HepG2 (cell line): Measurements from ENCODE around the gene VPS26B. TPM values are rescaled to one million over a fixed set of nuclear protein-coding genes. Genes with fewer than 3 reads are reported as not detected.

ENCODE experiments used
- AHDC1 ChIP-seq: sonication (generic); formaldehyde crosslinking; IDR thresholded peaks from 2 replicates; pipeline ENCODE4 v1.5.1; 2020; ENCODE audit warnings: mild to moderate bottlenecking, missing genetic modification reagents, borderline replicate concordance
- CCDC6 ChIP-seq: sonication (generic); formaldehyde crosslinking; IDR thresholded peaks from 2 replicates; pipeline ENCODE4 v1.8.1; 2022; ENCODE audit warnings: mild to moderate bottlenecking, missing genetic modification reagents, moderate library complexity
- FOXK1 ChIP-seq: sonication (generic); formaldehyde crosslinking; IDR thresholded peaks from 2 replicates; pipeline ENCODE4 v1.4.0; 2020; ENCODE audit warnings: low read depth, missing genetic modification reagents, borderline replicate concordance
- HNRNPLL ChIP-seq: fragments of 200-400 bp; formaldehyde crosslinking; IDR thresholded peaks from 2 replicates; pipeline ENCODE4 v1.6.1; 2017; ENCODE audit warnings: mild to moderate bottlenecking, low read depth, low read length; ENCODE audit not compliant: poor library complexity, severe bottlenecking
- PRDM4 ChIP-seq: sonication (generic); formaldehyde crosslinking; IDR thresholded peaks from 2 replicates; pipeline ENCODE4 v1.9.0; 2021; ENCODE audit warnings: missing genetic modification reagents, borderline replicate concordance
- SOX5 ChIP-seq: IDR thresholded peaks from 2 replicates; pipeline ENCODE4 v1.6.1; 2016; ENCODE audit warnings: borderline replicate concordance
- SRY ChIP-seq: sonication (generic); formaldehyde crosslinking; IDR thresholded peaks from 2 replicates; pipeline ENCODE4 v1.8.0; 2022; ENCODE audit warnings: mild to moderate bottlenecking, missing genetic modification reagents
- ZBTB42 ChIP-seq: sonication (generic); formaldehyde crosslinking; IDR thresholded peaks from 2 replicates; pipeline ENCODE4 v1.5.0; 2020; ENCODE audit warnings: mild to moderate bottlenecking, missing genetic modification reagents
- ZNF296 ChIP-seq: sonication (generic); formaldehyde crosslinking; conservative IDR thresholded peaks from 2 replicates; pipeline ENCODE4 v1.5.0; 2020; ENCODE audit warnings: mild to moderate bottlenecking, missing genetic modification reagents
- ZNF446 ChIP-seq: sonication (generic); formaldehyde crosslinking; IDR thresholded peaks from 2 replicates; pipeline ENCODE4 v1.5.0; 2020; ENCODE audit warnings: mild to moderate bottlenecking, missing genetic modification reagents
- ZNF616 ChIP-seq: sonication (generic); formaldehyde crosslinking; IDR thresholded peaks from 2 replicates; pipeline ENCODE4 v1.5.0; 2020; ENCODE audit warnings: low read depth, mild to moderate bottlenecking, missing genetic modification reagents
- polyA plus RNA-seq, 8 experiments: library from polyadenylated mRNA; depleted of rRNA in 3 of 8; stranded (reverse) in 7 of 8; unstranded in 1 of 8; fragments of >200 nt; fragmentation: Illumina TruSeq in 4 of 8; extraction: Trizol in 4 of 8; gene quantifications; 2 replicates each; pipeline versions ENCODE4 v1.2.1 to v1.2.3, GENCODE V29; 2011 to 2016; ENCODE audit warnings: low read depth in 4 of 8, missing spikeins in 1 of 8, mixed read lengths in 1 of 8; ENCODE audit not compliant: insufficient read depth in 1 of 8
- total RNA-seq, 5 experiments: library from RNA; depleted of rRNA; stranded (reverse); fragments of >200 nt; fragmentation: Illumina TruSeq; extraction: Trizol; gene quantifications; 2 replicates each; pipeline ENCODE4 v1.2.3, GENCODE V29; 2016; ENCODE audit warnings: low read depth in 1 of 5
- TF ChIP-seq, protein P1 (sequence below): IDR thresholded peaks from 2 replicates; pipeline ENCODE4 v1.6.1; 2016; ENCODE audit warnings: mild to moderate bottlenecking
- TF ChIP-seq, protein P2 (sequence below): sonication (generic); formaldehyde crosslinking; IDR thresholded peaks from 2 replicates; pipeline ENCODE4 v1.8.1; 2023; ENCODE audit warnings: mild to moderate bottlenecking, moderate library complexity, missing genetic modification reagents
- TF ChIP-seq, protein P3 (sequence below): sonication (generic); formaldehyde crosslinking; IDR thresholded peaks from 2 replicates; pipeline ENCODE4 v1.4.0; 2020; ENCODE audit warnings: mild to moderate bottlenecking, missing genetic modification reagents

Gene VPS26B
- total and polyA plus RNA-seq, 2 of the 13 experiments (the other 11 are each of a cell fraction or from before 2014, with no cell fraction given), result 20.2 to 23.2 TPM

DNA sequence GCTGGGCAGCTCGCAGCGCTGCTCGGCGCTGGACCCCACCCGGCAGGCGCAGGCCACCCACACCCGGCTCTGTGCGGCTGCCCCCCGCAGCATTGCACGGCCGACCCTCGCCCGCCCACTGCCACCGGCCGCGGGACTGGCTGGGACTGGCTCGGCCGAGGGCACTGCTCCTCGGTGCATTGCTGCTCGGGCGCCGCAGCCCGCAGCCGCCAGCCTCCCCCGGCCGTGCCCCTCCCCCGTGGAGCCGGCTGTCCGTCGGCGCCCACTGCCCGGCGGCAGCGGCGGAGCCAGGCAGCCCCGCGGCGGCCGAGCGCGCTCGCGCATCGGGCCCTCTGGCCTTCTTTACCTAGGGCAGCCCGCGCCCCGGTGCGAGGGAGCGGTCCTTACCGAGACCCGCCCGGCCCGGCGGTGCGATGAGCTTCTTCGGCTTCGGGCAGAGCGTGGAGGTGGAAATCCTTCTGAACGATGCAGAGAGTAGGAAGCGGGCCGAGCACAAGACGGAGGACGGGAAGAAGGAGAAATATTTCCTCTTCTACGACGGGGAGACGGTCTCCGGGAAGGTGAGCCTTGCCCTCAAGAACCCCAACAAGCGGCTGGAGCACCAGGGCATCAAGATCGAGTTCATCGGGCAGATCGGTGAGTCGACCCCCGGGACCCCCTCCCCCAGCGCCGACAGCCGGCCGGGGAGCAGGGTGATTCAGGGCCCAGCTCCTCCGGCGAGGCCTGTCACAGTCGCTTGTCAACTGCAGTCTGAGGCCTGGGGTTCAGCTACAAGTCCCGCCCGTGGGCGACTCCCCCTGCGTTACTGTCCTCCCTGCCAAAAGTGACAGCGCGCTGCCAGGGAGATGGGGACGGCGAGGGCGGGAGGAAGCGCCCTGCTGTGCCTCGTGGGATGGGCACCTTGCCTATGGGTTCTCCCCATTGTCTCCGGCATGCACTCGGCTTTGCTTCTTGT, 516 bp downstream of the VPS26B start (continued):
- TF ChIP-seq ZNF446 (0 out of 2 replicates have a peak, but pooled peaks have one; percentile 13), AHDC1 (CRISPR knock-in tag) (no peak), PRDM4 (CRISPR knock-in tag) (no peak), ZNF296 (CRISPR knock-in tag) (no peak), ZBTB42 (no peak), FOXK1 (CRISPR knock-in tag) (no peak), SRY (CRISPR knock-in tag) (no peak; the same call in 1 of the 2 replicates), ZNF616 (CRISPR knock-in tag) (no peak), CCDC6 (CRISPR knock-in tag) (peak; percentile 76; the same call in 1 of the 2 replicates), HNRNPLL (peak; percentile 26), SOX5 (CRISPR knock-in tag) (no peak)
- TF ChIP-seq, protein P1, sequence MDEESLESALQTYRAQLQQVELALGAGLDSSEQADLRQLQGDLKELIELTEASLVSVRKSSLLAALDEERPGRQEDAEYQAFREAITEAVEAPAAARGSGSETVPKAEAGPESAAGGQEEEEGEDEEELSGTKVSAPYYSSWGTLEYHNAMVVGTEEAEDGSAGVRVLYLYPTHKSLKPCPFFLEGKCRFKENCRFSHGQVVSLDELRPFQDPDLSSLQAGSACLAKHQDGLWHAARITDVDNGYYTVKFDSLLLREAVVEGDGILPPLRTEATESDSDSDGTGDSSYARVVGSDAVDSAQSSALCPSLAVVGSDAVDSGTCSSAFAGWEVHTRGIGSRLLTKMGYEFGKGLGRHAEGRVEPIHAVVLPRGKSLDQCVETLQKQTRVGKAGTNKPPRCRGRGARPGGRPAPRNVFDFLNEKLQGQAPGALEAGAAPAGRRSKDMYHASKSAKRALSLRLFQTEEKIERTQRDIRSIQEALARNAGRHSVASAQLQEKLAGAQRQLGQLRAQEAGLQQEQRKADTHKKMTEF, result no peak; the same call in 1 of the 2 replicates
- TF ChIP-seq, protein P2, sequence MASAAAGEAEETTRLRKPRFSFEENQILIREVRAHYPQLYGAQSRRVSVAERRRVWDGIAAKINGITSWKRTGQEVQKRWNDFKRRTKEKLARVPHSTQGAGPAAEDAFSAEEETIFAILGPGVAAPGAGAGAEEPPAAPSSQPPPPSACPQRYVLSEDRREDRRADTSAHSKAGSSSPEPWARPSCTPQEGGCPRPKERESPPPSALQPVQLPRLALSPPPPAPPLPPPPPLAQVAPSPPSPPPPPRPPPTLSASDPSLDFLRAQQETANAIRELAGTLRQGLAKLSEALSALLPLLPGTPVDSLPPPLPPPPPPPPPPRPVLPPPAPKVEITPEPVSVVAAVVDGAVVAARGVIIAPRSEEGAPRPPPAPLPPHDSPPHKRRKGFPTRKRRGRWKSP, result peak; percentile 71; the same call in 1 of the 2 replicates
- TF ChIP-seq, protein P3, sequence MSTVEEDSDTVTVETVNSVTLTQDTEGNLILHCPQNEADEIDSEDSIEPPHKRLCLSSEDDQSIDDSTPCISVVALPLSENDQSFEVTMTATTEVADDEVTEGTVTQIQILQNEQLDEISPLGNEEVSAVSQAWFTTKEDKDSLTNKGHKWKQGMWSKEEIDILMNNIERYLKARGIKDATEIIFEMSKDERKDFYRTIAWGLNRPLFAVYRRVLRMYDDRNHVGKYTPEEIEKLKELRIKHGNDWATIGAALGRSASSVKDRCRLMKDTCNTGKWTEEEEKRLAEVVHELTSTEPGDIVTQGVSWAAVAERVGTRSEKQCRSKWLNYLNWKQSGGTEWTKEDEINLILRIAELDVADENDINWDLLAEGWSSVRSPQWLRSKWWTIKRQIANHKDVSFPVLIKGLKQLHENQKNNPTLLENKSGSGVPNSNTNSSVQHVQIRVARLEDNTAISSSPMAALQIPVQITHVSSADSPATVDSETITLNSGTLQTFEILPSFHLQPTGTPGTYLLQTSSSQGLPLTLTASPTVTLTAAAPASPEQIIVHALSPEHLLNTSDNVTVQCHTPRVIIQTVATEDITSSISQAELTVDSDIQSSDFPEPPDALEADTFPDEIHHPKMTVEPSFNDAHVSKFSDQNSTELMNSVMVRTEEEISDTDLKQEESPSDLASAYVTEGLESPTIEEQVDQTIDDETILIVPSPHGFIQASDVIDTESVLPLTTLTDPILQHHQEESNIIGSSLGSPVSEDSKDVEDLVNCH (CRISPR knock-in tag), result no peak
